Endothelial cell of umbilical vein (primary cell): Measurements from ENCODE around the gene DUSP6. TPM values are rescaled to one million over a fixed set of nuclear protein-coding genes. Genes with fewer than 3 reads are reported as not detected.
A peak's percentile ranks its signal among the peaks of the same experiment; 100 is the strongest.

Source experiments
- BruUV-seq: library from RNA; stranded (reverse); fragments of 400-500 nt; replicated peaks from 2 replicates; lab custom pipeline; 2021; lab: Mats Ljungman, UMichigan
- CTCF ChIA-PET: fragments of 300-600, 350-600 bp; sonication (Branson Sonifier 250); formaldehyde crosslinking; loops from one replicate; lab custom pipeline; 2021; ENCODE audit warnings: antibody characterized with exemption, inconsistent platforms; lab: Charles Lee
- POLR2A ChIA-PET: fragments of 300-600, 350-600 bp; sonication (Branson Sonifier 250); formaldehyde crosslinking; loops from one replicate; lab custom pipeline; 2021; ENCODE audit warnings: antibody characterized with exemption, inconsistent platforms; lab: Charles Lee
- DNase-seq: peaks from one replicate; pipeline ENCODE4 v3.0.0-alpha.2; 2011; ENCODE audit warnings: low read depth, low spot score
- FAIRE-seq: peaks from 2 replicates; lab custom pipeline; 2011; peaks lifted over from hg19 to GRCh38; lab: Jason Lieb, UNC
- H2AFZ ChIP-seq: 2 replicates; pipeline ENCODE4 v1.6.0; 2012; ENCODE audit warnings: low read depth, low read length, control low read depth, inconsistent platforms
- H3K27ac ChIP-seq: 2 replicates; pipeline ENCODE4 v1.5.1; 2011; ENCODE audit warnings: low read depth, mild to moderate bottlenecking, control low read depth, low read length, moderate library complexity; ENCODE audit not compliant: insufficient read depth
- H3K27me3 ChIP-seq, 2 experiments: 2 replicates each; pipeline versions ENCODE4 v1.6.0 to v1.6.1; 2011; ENCODE audit warnings: low read length in 2 of 2, mixed read lengths in 1 of 2; ENCODE audit not compliant: control insufficient read depth in 2 of 2, insufficient read depth in 2 of 2
- H3K36me3 ChIP-seq, 2 experiments: 2 replicates in 1 of 2; 3 replicates in 1 of 2; pipeline ENCODE4 v1.5.1; 2011; ENCODE audit warnings: low read length in 2 of 2, mild to moderate bottlenecking in 1 of 2, moderate library complexity in 1 of 2; ENCODE audit not compliant: control insufficient read depth in 2 of 2, insufficient read depth in 2 of 2; ENCODE audit errors: extremely low read depth in 1 of 2
- H3K4me1 ChIP-seq: 3 replicates; pipeline ENCODE4 v1.5.1; 2011; ENCODE audit warnings: mild to moderate bottlenecking, low read length; ENCODE audit not compliant: control insufficient read depth, insufficient read depth; ENCODE audit errors: extremely low read depth
- H3K4me2 ChIP-seq: 2 replicates; pipeline ENCODE4 v1.6.1; 2011; ENCODE audit warnings: low read length, control low read depth, mixed read lengths; ENCODE audit not compliant: insufficient read depth
- H3K4me3 ChIP-seq, 3 experiments: fragments of 200-600 bp in 1 of 3; sonication (generic), shearing (Covaris generic) in 1 of 3; replicated peaks in 1 of 3; 2 replicates each; pipeline ENCODE4 v1.5.1; 2011 to 2016; ENCODE audit warnings: control low read depth in 3 of 3, low read length in 3 of 3, mild to moderate bottlenecking in 2 of 3, inconsistent platforms in 1 of 3, low read depth in 1 of 3, moderate library complexity in 1 of 3; ENCODE audit not compliant: insufficient read depth in 1 of 3
- H3K79me2 ChIP-seq: 2 replicates; pipeline ENCODE4 v1.6.0; 2012; ENCODE audit warnings: low read length, inconsistent platforms; ENCODE audit not compliant: control insufficient read depth, insufficient read depth
- H3K9ac ChIP-seq: replicated peaks from 2 replicates; pipeline ENCODE3; 2011; ENCODE audit warnings: low read length, control low read depth; ENCODE audit not compliant: insufficient read depth; ENCODE audit errors: extremely low read depth
- H3K9me1 ChIP-seq: replicated peaks from 3 replicates; pipeline ENCODE4 v1.6.0; 2011; ENCODE audit warnings: mild to moderate bottlenecking, low read length; ENCODE audit not compliant: control insufficient read depth, insufficient read depth; ENCODE audit errors: extremely low read depth
- H3K9me3 ChIP-seq: replicated peaks from 2 replicates; pipeline ENCODE4 v1.5.1; 2012; ENCODE audit warnings: low read length, inconsistent platforms; ENCODE audit not compliant: control insufficient read depth, insufficient read depth
- H4K20me1 ChIP-seq: replicated peaks from 2 replicates; pipeline ENCODE3; 2011; ENCODE audit warnings: mild to moderate bottlenecking, low read length; ENCODE audit not compliant: control insufficient read depth, insufficient read depth; ENCODE audit errors: extremely low read depth
- EZH2 ChIP-seq: IDR thresholded peaks from 2 replicates; pipeline ENCODE4 v1.6.1; 2012; ENCODE audit warnings: borderline replicate concordance, low read depth, mild to moderate bottlenecking, moderate library complexity, low read length, inconsistent platforms; ENCODE audit not compliant: severe bottlenecking
- FOS ChIP-seq: IDR thresholded peaks from 2 replicates; pipeline ENCODE4 v1.6.1; 2011; ENCODE audit warnings: mild to moderate bottlenecking, low read length, moderate library complexity, borderline replicate concordance; ENCODE audit not compliant: insufficient read depth
- GATA2 ChIP-seq: IDR thresholded peaks from 2 replicates; pipeline ENCODE4 v1.7.0; 2011; ENCODE audit warnings: low read depth, mild to moderate bottlenecking, moderate library complexity, mixed read lengths, low read length; ENCODE audit not compliant: insufficient read length, insufficient read depth
- JUN ChIP-seq: IDR thresholded peaks from 2 replicates; pipeline ENCODE4 v1.6.1; 2011; ENCODE audit warnings: borderline replicate concordance, low read depth; ENCODE audit not compliant: insufficient read length, insufficient read depth
- MYC ChIP-seq: IDR thresholded peaks from one replicate; pipeline ENCODE4 v1.6.1; 2011; ENCODE audit warnings: mild to moderate bottlenecking, low read depth, low read length
- POLR2A ChIP-seq: IDR thresholded peaks from 2 replicates; pipeline ENCODE4 v1.6.1; 2012; ENCODE audit warnings: low read depth, mild to moderate bottlenecking, control low read depth, low read length
- POLR2AphosphoS5 ChIP-seq: IDR thresholded peaks from 2 replicates; pipeline ENCODE4 v1.6.1; 2012; ENCODE audit warnings: low read depth, mild to moderate bottlenecking, control low read depth, low read length, moderate library complexity; ENCODE audit not compliant: insufficient read depth
- dilution Hi-C: fragments of 300-500 bp; cut with MboI; formaldehyde crosslinking; loops from one replicate; pipeline ENCODE4 v1.15.0; 2019; ENCODE audit warnings: low sequenced_read_pairs; ENCODE audit not compliant: extremely low pct_ligation_motif_present
- intact Hi-C: fragments of 100-400 bp; cut with micrococcal nuclease; formaldehyde crosslinking; loops from one replicate; pipeline ENCODE4 v1.10.0; 2022
- polyA plus RNA-seq, 4 experiments: library from polyadenylated mRNA; depleted of rRNA in 3 of 4; stranded (reverse) in 3 of 4; unstranded in 1 of 4; fragments of >200 nt; gene quantifications; 2 replicates each; pipeline versions ENCODE4 v1.2.1 to v1.2.3, GENCODE V29; 2011 to 2012; ENCODE audit warnings: missing spikeins in 1 of 4
- total RNA-seq: library from RNA; stranded (reverse); gene quantifications from 2 replicates; pipeline ENCODE4 v1.2.3, GENCODE V29; 2021
- TF ChIP-seq, protein P1 (sequence below): IDR thresholded peaks from 2 replicates; pipeline ENCODE4 v1.6.1; 2011; ENCODE audit not compliant: insufficient read depth, insufficient read length
- TF ChIP-seq, protein P2 (sequence below), 2 donors: IDR thresholded peaks; 1 replicate in 1 of 2; 2 replicates in 1 of 2; pipeline ENCODE4 v1.5.1; 2011; ENCODE audit warnings: low read length in 2 of 2, mild to moderate bottlenecking in 2 of 2, moderate library complexity in 2 of 2, control low read depth in 1 of 2, inconsistent platforms in 1 of 2, low read depth in 1 of 2; ENCODE audit not compliant: insufficient read depth in 1 of 2; ENCODE audit errors: extremely low read depth in 1 of 2

The DUSP6 gene
- total and polyA plus RNA-seq, 2 donors (not counting 3 experiments of a cell fraction or from before 2014, with no cell fraction given) = 148 to 149 TPM

DNA sequence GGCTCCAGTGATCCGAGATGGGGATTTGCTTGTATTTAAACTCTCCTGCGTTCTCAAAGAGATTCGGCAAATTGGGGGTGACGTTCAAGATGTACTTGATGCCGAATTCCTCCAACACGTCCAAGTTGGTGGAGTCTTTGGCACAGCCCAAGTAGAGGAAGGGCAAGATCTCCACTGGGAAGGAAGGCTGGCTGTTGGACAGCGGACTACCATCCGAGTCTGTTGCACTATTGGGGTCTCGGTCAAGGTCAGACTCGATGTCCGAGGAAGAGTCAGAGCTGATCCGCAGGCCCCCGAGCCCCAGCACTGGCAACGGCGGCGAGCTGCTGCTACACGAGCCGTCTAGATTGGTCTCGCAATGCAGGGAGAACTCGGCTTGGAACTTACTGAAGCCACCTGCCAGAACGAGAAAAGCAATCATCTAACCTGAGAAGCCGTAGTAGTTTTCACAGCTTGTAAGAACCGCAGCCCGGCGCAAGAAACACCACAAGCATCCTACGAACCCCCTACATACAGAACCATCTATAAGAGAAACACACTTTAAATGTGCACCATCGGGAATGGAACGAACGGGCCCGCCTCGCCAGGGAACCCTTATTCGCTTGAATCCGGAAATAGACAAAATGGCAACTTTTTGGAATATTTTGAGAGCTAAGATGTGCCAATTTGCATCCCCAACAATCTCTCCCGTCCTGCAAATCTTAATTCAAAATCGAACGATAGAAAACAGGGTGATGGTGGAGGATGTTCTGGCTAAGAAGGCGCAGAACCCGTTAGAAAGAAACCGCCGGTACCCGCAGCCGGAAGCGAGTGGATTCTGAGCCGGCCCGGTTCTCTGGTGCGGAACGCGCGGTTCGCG is 1.4 kb downstream of the DUSP6 start:
- DNase-seq (peak; percentile 45), FAIRE-seq (no peak)
- dilution Hi-C loops (no loop called here), intact Hi-C loops (loop anchor here (5.0 kb wide), 1 partner anchor 404 kb away; no protein-coding TSS in a partner anchor)
- no peaks in the 10 kb centered on the region for H3K9me3 ChIP-seq
- H3K27me3 ChIP-seq = no peaks in the 10 kb centered on the region
- H3K4me2 ChIP-seq = peak overlapping the region; percentile 95
- no peaks in the 10 kb centered on the region for H3K9me1 ChIP-seq
- TF ChIP-seq, protein P1, sequence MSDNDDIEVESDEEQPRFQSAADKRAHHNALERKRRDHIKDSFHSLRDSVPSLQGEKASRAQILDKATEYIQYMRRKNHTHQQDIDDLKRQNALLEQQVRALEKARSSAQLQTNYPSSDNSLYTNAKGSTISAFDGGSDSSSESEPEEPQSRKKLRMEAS = no peak
- TF ChIP-seq POLR2AphosphoS5 (peak; percentile 45), POLR2A (peak; percentile 36)
- no TSS peak for BruUV-seq
- H3K36me3 ChIP-seq = peaks cover 13 to 29% of the 10 kb centered on the region in 2 experiments
- H3K79me2 ChIP-seq = peaks cover 50% of the 10 kb centered on the region
- H3K27ac ChIP-seq = peak overlapping the region; percentile 83
- peaks cover 52% of the 10 kb centered on the region for H3K4me1 ChIP-seq
- no peaks in the 10 kb centered on the region for H4K20me1 ChIP-seq
- peak overlapping the region; percentile 96 for H3K9ac ChIP-seq
- peak overlapping the region; percentile 72 to 97 (median 90) for H3K4me3 ChIP-seq
- H2AFZ ChIP-seq = no peak overlapping the region
- ChIA-PET POLR2A (interaction anchor here (1.2 to 3.0 kb wide), 7 partner anchors 20 to 333 kb away, joined by 3 to 34 read pairs (median 4); no protein-coding TSS in a partner anchor), CTCF (interaction anchor here (1.0 to 7.3 kb wide), 9 partner anchors 21 to 332 kb away, joined by 3 to 163 read pairs (median 12); partner anchors contain the start of genes GALNT4 and POC1B)

DNA sequence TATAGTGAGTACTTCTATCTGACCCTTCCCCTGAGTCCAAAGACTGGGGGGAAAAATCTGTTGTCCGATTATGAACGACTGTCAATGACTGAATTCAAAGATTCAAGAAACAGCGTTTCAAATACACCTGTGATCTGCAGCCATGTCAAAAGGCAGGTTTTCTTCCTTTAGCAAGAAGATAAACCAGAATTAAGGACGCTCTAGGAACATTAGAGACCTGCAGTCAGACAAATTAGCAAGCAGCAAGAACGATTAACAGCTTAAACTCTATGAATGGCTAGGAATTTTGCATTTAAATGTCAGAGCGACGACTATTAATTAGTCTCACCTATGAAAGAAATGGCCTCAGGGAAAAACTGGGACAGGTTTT is 2.1 kb downstream of the DUSP6 start:
- peaks cover 59% of the 10 kb centered on the region for H3K4me1 ChIP-seq
- FAIRE-seq (no peak), DNase-seq (peak; percentile 25)
- TSS peak; percentile 64 for BruUV-seq
- no peaks in the 10 kb centered on the region for H4K20me1 ChIP-seq
- H3K9ac ChIP-seq = peak overlapping the region; percentile 96
- ChIA-PET POLR2A (interaction anchor here (1.2 to 1.8 kb wide), 3 partner anchors 101 to 333 kb away, joined by 4 read pairs; no protein-coding TSS in a partner anchor), CTCF (interaction anchor here (1.0 to 7.3 kb wide), 5 partner anchors 101 to 331 kb away, joined by 3 to 163 read pairs (median 3); no protein-coding TSS in a partner anchor)
- no peaks in the 10 kb centered on the region for H3K9me3 ChIP-seq
- no peak for TF ChIP-seq GATA2
- TF ChIP-seq, protein P2, sequence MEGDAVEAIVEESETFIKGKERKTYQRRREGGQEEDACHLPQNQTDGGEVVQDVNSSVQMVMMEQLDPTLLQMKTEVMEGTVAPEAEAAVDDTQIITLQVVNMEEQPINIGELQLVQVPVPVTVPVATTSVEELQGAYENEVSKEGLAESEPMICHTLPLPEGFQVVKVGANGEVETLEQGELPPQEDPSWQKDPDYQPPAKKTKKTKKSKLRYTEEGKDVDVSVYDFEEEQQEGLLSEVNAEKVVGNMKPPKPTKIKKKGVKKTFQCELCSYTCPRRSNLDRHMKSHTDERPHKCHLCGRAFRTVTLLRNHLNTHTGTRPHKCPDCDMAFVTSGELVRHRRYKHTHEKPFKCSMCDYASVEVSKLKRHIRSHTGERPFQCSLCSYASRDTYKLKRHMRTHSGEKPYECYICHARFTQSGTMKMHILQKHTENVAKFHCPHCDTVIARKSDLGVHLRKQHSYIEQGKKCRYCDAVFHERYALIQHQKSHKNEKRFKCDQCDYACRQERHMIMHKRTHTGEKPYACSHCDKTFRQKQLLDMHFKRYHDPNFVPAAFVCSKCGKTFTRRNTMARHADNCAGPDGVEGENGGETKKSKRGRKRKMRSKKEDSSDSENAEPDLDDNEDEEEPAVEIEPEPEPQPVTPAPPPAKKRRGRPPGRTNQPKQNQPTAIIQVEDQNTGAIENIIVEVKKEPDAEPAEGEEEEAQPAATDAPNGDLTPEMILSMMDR (IDR thresholded peaks at IDR 0.05; ENCODE audit: extremely low read depth in 1 of 2, insufficient read depth in 1 of 2, low read depth in 1 of 2, low read length in 2 of 2) = no peak
- no peak for TF ChIP-seq MYC
- no peak for TF ChIP-seq POLR2AphosphoS5
- TF ChIP-seq JUN = no peak
- TF ChIP-seq EZH2 = no peak
- TF ChIP-seq FOS = no peak
- TF ChIP-seq, protein P1 = no peak
- no peak for TF ChIP-seq POLR2A
- no peaks in the 10 kb centered on the region for H3K27me3 ChIP-seq
- H3K4me2 ChIP-seq = peak overlapping the region; percentile 95
- peaks cover 50% of the 10 kb centered on the region for H3K79me2 ChIP-seq
- dilution Hi-C loops = no loop called here
- no peak overlapping the region for H2AFZ ChIP-seq
- no peaks in the 10 kb centered on the region for H3K9me1 ChIP-seq
- peak overlapping the region; percentile 72 to 97 (median 90) for H3K4me3 ChIP-seq
- intact Hi-C loops = loop anchor here (5.0 kb wide), 1 partner anchor 403 kb away; no protein-coding TSS in a partner anchor
- H3K36me3 ChIP-seq = peaks cover 13 to 29% of the 10 kb centered on the region in 2 experiments
- H3K27ac ChIP-seq = peak overlapping the region; percentile 83
